ENCODE measurements around the gene TMCO4.
"Not testable (repeated sequence)": the region's sequence is repeated elsewhere in the genome, so short reads cannot be mapped to it uniquely, and the experiment has no call there.

DNA sequence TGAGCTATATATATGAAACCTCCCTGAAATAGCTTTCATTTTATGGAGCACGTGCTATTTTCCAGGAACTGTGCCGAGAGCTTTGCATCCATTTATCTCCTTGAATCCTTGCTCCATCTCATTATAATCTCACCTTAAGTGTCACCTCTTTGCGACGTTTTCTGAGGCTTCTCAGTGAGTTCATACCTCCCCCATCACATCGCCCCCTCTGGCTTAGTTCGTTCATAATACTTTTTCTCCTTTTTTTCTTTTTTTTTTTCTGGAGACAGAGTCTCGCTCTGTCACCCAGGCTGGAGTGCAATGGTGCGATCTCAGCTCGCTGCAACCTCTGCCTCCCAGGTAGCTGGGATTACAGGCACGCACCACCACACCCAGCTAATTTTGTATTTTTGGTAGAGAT, 160.5 kb downstream of the TMCO4 start:
- not testable (repeated sequence) for TF ChIP-seq EP300, POLR2AphosphoS5, POLR2A (IDR thresholded peaks at IDR 0.05)
- TF ChIP-seq, protein P1, sequence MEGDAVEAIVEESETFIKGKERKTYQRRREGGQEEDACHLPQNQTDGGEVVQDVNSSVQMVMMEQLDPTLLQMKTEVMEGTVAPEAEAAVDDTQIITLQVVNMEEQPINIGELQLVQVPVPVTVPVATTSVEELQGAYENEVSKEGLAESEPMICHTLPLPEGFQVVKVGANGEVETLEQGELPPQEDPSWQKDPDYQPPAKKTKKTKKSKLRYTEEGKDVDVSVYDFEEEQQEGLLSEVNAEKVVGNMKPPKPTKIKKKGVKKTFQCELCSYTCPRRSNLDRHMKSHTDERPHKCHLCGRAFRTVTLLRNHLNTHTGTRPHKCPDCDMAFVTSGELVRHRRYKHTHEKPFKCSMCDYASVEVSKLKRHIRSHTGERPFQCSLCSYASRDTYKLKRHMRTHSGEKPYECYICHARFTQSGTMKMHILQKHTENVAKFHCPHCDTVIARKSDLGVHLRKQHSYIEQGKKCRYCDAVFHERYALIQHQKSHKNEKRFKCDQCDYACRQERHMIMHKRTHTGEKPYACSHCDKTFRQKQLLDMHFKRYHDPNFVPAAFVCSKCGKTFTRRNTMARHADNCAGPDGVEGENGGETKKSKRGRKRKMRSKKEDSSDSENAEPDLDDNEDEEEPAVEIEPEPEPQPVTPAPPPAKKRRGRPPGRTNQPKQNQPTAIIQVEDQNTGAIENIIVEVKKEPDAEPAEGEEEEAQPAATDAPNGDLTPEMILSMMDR (IDR thresholded peaks at IDR 0.05): not testable (repeated sequence)

Measured in sigmoid colon (tissue), 4 donors.